GM23338 (cell line): ENCODE data around the gene EXTL1. TPM values are rescaled to one million over a fixed set of nuclear protein-coding genes. Genes with fewer than 3 reads are reported as not detected.

ENCODE experiments used
- ATAC-seq: fragments of 200-7000 bp; cut with Tn5 transposase; 3 replicates; pipeline ENCODE4 v1.9.1; 2020
- DNase-seq: peaks from one replicate; pipeline ENCODE4 v3.0.0-alpha.2; 2015; ENCODE audit warnings: low spot score
- H2AFZ ChIP-seq: fragments of 200-600 bp; sonication (generic); 2 replicates; pipeline ENCODE4 v1.8.0; 2016; ENCODE audit warnings: antibody characterized with exemption, mild to moderate bottlenecking, moderate library complexity
- H3F3A ChIP-seq: fragments of 200-600 bp; sonication (generic); replicated peaks from 2 replicates; pipeline ENCODE4 v1.8.0; 2017; ENCODE audit warnings: antibody characterized with exemption, mixed run types, low read depth
- H3K27ac ChIP-seq: fragments of 200-600 bp; sonication (generic); 2 replicates; pipeline ENCODE4 v1.6.1; 2016; ENCODE audit warnings: low read depth
- H3K27me3 ChIP-seq: fragments of 200-600 bp; sonication (generic); 2 replicates; pipeline ENCODE4 v1.8.0; 2016; ENCODE audit warnings: mild to moderate bottlenecking, mixed run types, moderate library complexity; ENCODE audit not compliant: insufficient read depth
- H3K36me3 ChIP-seq: fragments of 200-600 bp; sonication (generic); 2 replicates; pipeline ENCODE4 v1.8.0; 2016; ENCODE audit warnings: mild to moderate bottlenecking; ENCODE audit not compliant: insufficient read depth
- H3K4me1 ChIP-seq: fragments of 200-600 bp; sonication (generic); 2 replicates; pipeline ENCODE4 v1.8.0; 2016; ENCODE audit warnings: mild to moderate bottlenecking, moderate library complexity; ENCODE audit not compliant: insufficient read depth
- H3K4me2 ChIP-seq: fragments of 200-600 bp; sonication (generic); 2 replicates; pipeline ENCODE4 v1.7.1; 2017; ENCODE audit warnings: mixed run types
- H3K4me3 ChIP-seq: fragments of 200-600 bp; sonication (generic); 2 replicates; pipeline ENCODE4 v1.6.1; 2016; ENCODE audit warnings: mixed run types
- H3K79me2 ChIP-seq: fragments of 200-600 bp; sonication (generic); replicated peaks from 2 replicates; pipeline ENCODE4 v1.8.0; 2017; ENCODE audit warnings: mild to moderate bottlenecking; ENCODE audit not compliant: insufficient read depth
- H3K9me2 ChIP-seq: fragments of 200-600 bp; sonication (generic); 2 replicates; pipeline ENCODE4 v1.8.0; 2017; ENCODE audit not compliant: insufficient read depth
- H4K20me1 ChIP-seq: fragments of 200-600 bp; sonication (generic); replicated peaks from 2 replicates; pipeline ENCODE4 v1.8.0; 2017; ENCODE audit warnings: mild to moderate bottlenecking; ENCODE audit not compliant: insufficient read depth
- H3K27ac Mint-ChIP-seq: 2 replicates; pipeline ENCODE4 v1.8.0; 2020; ENCODE audit warnings: inconsistent platforms, mild to moderate bottlenecking, moderate library complexity, mixed read lengths
- H3K27me3 Mint-ChIP-seq: 3 replicates; pipeline ENCODE4 v1.8.0; 2022; ENCODE audit warnings: low read depth, mild to moderate bottlenecking, moderate library complexity, mixed read lengths, inconsistent platforms; ENCODE audit not compliant: insufficient read depth, poor library complexity
- H3K36me3 Mint-ChIP-seq: 3 replicates; pipeline ENCODE4 v1.8.0; 2021; ENCODE audit warnings: low read depth, mild to moderate bottlenecking, inconsistent platforms, moderate library complexity, mixed read lengths
- H3K4me1 Mint-ChIP-seq: 3 replicates; pipeline ENCODE4 v1.8.0; 2020; ENCODE audit warnings: mild to moderate bottlenecking, inconsistent platforms, mixed read lengths
- H3K4me3 Mint-ChIP-seq: 3 replicates; pipeline ENCODE4 v1.8.0; 2021; ENCODE audit warnings: moderate library complexity, mild to moderate bottlenecking, inconsistent platforms, mixed read lengths
- H3K9me3 Mint-ChIP-seq: 3 replicates; pipeline ENCODE4 v1.8.0; 2020; ENCODE audit warnings: moderate library complexity, mild to moderate bottlenecking, inconsistent platforms, mixed read lengths
- CREB1 ChIP-seq: fragments of 250-450 bp; sonication (Bioruptor Pico); IDR thresholded peaks from 2 replicates; pipeline ENCODE4 v1.5.0; 2020; ENCODE audit warnings: low read depth, mild to moderate bottlenecking, moderate library complexity
- EZH2 ChIP-seq: fragments of 200-600 bp; sonication (generic); IDR thresholded peaks from one replicate; pipeline ENCODE4 v1.8.0; 2017; ENCODE audit warnings: antibody characterized with exemption, mild to moderate bottlenecking, low read depth; ENCODE audit not compliant: unreplicated experiment
- EZH2phosphoT487 ChIP-seq: fragments of 200-600 bp; sonication (generic); IDR thresholded peaks from one replicate; pipeline ENCODE4 v1.8.1; 2018; ENCODE audit warnings: antibody characterized with exemption; ENCODE audit not compliant: unreplicated experiment
- JUNB ChIP-seq: IDR thresholded peaks from one replicate; pipeline ENCODE4 v1.6.1; 2016; ENCODE audit warnings: antibody characterized with exemption; ENCODE audit not compliant: unreplicated experiment
- NANOG ChIP-seq: IDR thresholded peaks from 2 replicates; pipeline ENCODE4 v1.6.1; 2016; ENCODE audit warnings: antibody characterized with exemption, borderline replicate concordance
- POLR2AphosphoS5 ChIP-seq: IDR thresholded peaks from 2 replicates; pipeline ENCODE4 v1.6.1; 2016; ENCODE audit warnings: antibody characterized with exemption, low read depth
- STAT1 ChIP-seq: IDR thresholded peaks from one replicate; pipeline ENCODE4 v1.6.1; 2016; ENCODE audit warnings: antibody characterized with exemption; ENCODE audit not compliant: unreplicated experiment
- ZNF114 ChIP-seq: fragments of 250-450 bp; sonication (Bioruptor Pico); IDR thresholded peaks from 2 replicates; pipeline ENCODE4 v1.5.0; 2020; ENCODE audit warnings: mild to moderate bottlenecking, moderate library complexity
- ZNF331 ChIP-seq: fragments of 250-450 bp; sonication (Bioruptor Pico); IDR thresholded peaks from 2 replicates; pipeline ENCODE4 v1.5.0; 2020; ENCODE audit warnings: low read depth, mild to moderate bottlenecking, moderate library complexity
- polyA plus RNA-seq: library from polyadenylated mRNA; unstranded; fragments of >200 nt; fragmentation: Nextera tagmentation; extraction: Ambion mirVana; gene quantifications from 2 replicates; pipeline ENCODE4 v1.2.1, GENCODE V29; 2016
- total RNA-seq: library from RNA; depleted of rRNA; stranded (reverse); fragments of >200 nt; shearing (Covaris generic); gene quantifications from 2 replicates; pipeline ENCODE4 v1.2.3, GENCODE V29; 2014
- TF ChIP-seq, protein P1 (sequence below): IDR thresholded peaks from 2 replicates; pipeline ENCODE4 v1.6.1; 2016; ENCODE audit warnings: antibody characterized with exemption
- TF ChIP-seq, protein P2 (sequence below): fragments of 250-450 bp; sonication (Bioruptor Pico); IDR thresholded peaks from 2 replicates; pipeline ENCODE4 v1.5.0; 2020; ENCODE audit warnings: mild to moderate bottlenecking, moderate library complexity
- TF ChIP-seq, protein P3 (sequence below): IDR thresholded peaks from one replicate; pipeline ENCODE4 v1.6.1; 2018; ENCODE audit warnings: antibody characterized with exemption; ENCODE audit not compliant: unreplicated experiment
- TF ChIP-seq, protein P4 (sequence below), 2 experiments: fragments of 200-600 bp in 1 of 2; sonication (generic) in 1 of 2; conservative IDR thresholded peaks; 2 replicates each; pipeline versions ENCODE4 v1.5.1 to v1.6.1; 2016 to 2017; ENCODE audit warnings: antibody characterized with exemption in 2 of 2, low read depth in 2 of 2, mild to moderate bottlenecking in 2 of 2, moderate library complexity in 1 of 2

EXTL1 gene
- total and polyA plus RNA-seq, 2 experiments from 2014 or later = 0.37 to 1.2 TPM

DNA sequence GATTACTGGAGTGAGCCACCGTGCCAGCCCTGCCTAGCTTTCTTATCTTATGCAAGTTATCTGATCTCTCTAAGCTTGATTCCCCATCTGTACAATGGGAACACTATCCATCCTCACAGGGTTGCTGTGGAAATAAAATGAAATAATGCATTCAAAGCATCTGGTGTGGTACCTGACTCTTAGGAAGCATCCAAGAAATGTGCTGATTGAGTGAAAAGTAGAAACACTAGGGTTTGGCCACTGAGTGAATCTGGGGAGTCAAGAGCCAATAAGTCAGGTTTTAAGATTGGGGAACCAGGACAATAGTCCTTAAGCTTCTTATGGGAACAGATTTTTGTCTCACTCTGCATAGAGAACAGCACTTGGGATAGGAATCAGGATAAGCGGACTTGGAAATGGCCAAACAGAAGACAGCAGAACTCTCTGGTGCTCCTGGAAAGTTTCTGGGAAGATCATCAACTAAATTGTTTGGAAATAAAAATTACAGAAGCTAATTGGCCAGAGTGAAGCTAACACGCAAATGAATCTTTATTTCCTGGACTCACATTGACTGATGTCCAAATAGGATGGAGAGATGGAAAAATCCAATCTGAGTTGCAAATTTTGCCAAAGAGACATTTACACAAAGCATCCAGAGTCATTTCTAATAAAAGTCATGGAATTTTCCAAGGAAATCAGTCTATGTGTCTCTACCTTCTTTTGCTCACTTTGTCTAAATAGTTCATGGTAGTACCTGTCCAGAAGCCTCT is 27.0 kb upstream of the EXTL1 start:
- no peaks in the 10 kb centered on the region for H3K9me3 Mint-ChIP-seq
- Histone ChIP-seq H3K36me3 (no peaks in the 10 kb centered on the region), H3K4me3 (no peak overlapping the region), H3F3A (no peaks in the 10 kb centered on the region), H3K27me3 (no peaks in the 10 kb centered on the region), H3K27ac (no peak overlapping the region), H3K4me2 (no peak overlapping the region), H3K79me2 (no peaks in the 10 kb centered on the region), H4K20me1 (no peaks in the 10 kb centered on the region), H2AFZ (no peak overlapping the region), H3K9me2 (no peaks in the 10 kb centered on the region), H3K4me1 (peaks cover 14% of the 10 kb centered on the region)
- peaks cover 10% of the 10 kb centered on the region for H3K27me3 Mint-ChIP-seq
- no peak overlapping the region; the same call in 2 of the 3 replicates for H3K4me3 Mint-ChIP-seq
- H3K4me1 Mint-ChIP-seq = peaks cover 30% of the 10 kb centered on the region
- TF ChIP-seq, protein P1, sequence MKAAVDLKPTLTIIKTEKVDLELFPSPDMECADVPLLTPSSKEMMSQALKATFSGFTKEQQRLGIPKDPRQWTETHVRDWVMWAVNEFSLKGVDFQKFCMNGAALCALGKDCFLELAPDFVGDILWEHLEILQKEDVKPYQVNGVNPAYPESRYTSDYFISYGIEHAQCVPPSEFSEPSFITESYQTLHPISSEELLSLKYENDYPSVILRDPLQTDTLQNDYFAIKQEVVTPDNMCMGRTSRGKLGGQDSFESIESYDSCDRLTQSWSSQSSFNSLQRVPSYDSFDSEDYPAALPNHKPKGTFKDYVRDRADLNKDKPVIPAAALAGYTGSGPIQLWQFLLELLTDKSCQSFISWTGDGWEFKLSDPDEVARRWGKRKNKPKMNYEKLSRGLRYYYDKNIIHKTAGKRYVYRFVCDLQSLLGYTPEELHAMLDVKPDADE = no peak
- TF ChIP-seq JUNB (no peak), POLR2AphosphoS5 (no peak), ZNF331 (no peak), EZH2 (no peak), STAT1 (no peak), CREB1 (CRISPR knock-in tag) (no peak), NANOG (no peak), EZH2phosphoT487 (no peak), ZNF114 (CRISPR knock-in tag) (no peak)
- TF ChIP-seq, protein P2, sequence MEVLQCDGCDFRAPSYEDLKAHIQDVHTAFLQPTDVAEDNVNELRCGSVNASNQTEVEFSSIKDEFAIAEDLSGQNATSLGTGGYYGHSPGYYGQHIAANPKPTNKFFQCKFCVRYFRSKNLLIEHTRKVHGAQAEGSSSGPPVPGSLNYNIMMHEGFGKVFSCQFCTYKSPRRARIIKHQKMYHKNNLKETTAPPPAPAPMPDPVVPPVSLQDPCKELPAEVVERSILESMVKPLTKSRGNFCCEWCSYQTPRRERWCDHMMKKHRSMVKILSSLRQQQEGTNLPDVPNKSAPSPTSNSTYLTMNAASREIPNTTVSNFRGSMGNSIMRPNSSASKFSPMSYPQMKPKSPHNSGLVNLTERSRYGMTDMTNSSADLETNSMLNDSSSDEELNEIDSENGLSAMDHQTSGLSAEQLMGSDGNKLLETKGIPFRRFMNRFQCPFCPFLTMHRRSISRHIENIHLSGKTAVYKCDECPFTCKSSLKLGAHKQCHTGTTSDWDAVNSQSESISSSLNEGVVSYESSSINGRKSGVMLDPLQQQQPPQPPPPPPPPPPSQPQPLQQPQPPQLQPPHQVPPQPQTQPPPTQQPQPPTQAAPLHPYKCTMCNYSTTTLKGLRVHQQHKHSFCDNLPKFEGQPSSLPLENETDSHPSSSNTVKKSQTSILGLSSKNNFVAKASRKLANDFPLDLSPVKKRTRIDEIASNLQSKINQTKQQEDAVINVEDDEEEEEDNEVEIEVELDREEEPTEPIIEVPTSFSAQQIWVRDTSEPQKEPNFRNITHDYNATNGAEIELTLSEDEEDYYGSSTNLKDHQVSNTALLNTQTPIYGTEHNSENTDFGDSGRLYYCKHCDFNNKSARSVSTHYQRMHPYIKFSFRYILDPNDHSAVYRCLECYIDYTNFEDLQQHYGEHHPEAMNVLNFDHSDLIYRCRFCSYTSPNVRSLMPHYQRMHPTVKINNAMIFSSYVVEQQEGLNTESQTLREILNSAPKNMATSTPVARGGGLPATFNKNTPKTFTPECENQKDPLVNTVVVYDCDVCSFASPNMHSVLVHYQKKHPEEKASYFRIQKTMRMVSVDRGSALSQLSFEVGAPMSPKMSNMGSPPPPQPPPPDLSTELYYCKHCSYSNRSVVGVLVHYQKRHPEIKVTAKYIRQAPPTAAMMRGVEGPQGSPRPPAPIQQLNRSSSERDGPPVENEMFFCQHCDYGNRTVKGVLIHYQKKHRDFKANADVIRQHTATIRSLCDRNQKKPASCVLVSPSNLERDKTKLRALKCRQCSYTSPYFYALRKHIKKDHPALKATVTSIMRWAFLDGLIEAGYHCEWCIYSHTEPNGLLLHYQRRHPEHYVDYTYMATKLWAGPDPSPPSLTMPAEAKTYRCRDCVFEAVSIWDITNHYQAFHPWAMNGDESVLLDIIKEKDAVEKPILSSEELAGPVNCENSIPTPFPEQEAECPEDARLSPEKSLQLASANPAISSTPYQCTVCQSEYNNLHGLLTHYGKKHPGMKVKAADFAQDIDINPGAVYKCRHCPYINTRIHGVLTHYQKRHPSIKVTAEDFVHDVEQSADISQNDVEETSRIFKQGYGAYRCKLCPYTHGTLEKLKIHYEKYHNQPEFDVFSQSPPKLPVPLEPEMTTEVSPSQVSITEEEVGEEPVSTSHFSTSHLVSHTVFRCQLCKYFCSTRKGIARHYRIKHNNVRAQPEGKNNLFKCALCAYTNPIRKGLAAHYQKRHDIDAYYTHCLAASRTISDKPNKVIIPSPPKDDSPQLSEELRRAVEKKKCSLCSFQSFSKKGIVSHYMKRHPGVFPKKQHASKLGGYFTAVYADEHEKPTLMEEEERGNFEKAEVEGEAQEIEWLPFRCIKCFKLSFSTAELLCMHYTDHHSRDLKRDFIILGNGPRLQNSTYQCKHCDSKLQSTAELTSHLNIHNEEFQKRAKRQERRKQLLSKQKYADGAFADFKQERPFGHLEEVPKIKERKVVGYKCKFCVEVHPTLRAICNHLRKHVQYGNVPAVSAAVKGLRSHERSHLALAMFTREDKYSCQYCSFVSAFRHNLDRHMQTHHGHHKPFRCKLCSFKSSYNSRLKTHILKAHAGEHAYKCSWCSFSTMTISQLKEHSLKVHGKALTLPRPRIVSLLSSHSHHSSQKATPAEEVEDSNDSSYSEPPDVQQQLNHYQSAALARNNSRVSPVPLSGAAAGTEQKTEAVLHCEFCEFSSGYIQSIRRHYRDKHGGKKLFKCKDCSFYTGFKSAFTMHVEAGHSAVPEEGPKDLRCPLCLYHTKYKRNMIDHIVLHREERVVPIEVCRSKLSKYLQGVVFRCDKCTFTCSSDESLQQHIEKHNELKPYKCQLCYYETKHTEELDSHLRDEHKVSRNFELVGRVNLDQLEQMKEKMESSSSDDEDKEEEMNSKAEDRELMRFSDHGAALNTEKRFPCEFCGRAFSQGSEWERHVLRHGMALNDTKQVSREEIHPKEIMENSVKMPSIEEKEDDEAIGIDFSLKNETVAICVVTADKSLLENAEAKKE (CRISPR knock-in tag) = no peak
- TF ChIP-seq, protein P3, sequence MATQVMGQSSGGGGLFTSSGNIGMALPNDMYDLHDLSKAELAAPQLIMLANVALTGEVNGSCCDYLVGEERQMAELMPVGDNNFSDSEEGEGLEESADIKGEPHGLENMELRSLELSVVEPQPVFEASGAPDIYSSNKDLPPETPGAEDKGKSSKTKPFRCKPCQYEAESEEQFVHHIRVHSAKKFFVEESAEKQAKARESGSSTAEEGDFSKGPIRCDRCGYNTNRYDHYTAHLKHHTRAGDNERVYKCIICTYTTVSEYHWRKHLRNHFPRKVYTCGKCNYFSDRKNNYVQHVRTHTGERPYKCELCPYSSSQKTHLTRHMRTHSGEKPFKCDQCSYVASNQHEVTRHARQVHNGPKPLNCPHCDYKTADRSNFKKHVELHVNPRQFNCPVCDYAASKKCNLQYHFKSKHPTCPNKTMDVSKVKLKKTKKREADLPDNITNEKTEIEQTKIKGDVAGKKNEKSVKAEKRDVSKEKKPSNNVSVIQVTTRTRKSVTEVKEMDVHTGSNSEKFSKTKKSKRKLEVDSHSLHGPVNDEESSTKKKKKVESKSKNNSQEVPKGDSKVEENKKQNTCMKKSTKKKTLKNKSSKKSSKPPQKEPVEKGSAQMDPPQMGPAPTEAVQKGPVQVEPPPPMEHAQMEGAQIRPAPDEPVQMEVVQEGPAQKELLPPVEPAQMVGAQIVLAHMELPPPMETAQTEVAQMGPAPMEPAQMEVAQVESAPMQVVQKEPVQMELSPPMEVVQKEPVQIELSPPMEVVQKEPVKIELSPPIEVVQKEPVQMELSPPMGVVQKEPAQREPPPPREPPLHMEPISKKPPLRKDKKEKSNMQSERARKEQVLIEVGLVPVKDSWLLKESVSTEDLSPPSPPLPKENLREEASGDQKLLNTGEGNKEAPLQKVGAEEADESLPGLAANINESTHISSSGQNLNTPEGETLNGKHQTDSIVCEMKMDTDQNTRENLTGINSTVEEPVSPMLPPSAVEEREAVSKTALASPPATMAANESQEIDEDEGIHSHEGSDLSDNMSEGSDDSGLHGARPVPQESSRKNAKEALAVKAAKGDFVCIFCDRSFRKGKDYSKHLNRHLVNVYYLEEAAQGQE = no peak
- TF ChIP-seq, protein P4, sequence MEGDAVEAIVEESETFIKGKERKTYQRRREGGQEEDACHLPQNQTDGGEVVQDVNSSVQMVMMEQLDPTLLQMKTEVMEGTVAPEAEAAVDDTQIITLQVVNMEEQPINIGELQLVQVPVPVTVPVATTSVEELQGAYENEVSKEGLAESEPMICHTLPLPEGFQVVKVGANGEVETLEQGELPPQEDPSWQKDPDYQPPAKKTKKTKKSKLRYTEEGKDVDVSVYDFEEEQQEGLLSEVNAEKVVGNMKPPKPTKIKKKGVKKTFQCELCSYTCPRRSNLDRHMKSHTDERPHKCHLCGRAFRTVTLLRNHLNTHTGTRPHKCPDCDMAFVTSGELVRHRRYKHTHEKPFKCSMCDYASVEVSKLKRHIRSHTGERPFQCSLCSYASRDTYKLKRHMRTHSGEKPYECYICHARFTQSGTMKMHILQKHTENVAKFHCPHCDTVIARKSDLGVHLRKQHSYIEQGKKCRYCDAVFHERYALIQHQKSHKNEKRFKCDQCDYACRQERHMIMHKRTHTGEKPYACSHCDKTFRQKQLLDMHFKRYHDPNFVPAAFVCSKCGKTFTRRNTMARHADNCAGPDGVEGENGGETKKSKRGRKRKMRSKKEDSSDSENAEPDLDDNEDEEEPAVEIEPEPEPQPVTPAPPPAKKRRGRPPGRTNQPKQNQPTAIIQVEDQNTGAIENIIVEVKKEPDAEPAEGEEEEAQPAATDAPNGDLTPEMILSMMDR (conservative IDR thresholded peaks at IDR 0.05; ENCODE audit: low read depth in 2 of 2) = no peak
- H3K27ac Mint-ChIP-seq = no peak overlapping the region
- no peaks in the 10 kb centered on the region for H3K36me3 Mint-ChIP-seq
- DNase-seq (no peak), ATAC-seq (no peak)
